HCT116 (cell line): ENCODE data around the gene TPRG1. TPM values are rescaled to one million over a fixed set of nuclear protein-coding genes. Genes with fewer than 3 reads are reported as not detected.

ENCODE experiments used
- ATAC-seq: fragments of 200-7000 bp; cut with Tn5 transposase; 2 replicates; pipeline ENCODE4 v1.9.1; 2020; ENCODE audit warnings: mild to moderate bottlenecking, moderate library complexity
- BruUV-seq: library from RNA; stranded (reverse); fragments of 400-500 nt; replicated peaks from 2 replicates; lab custom pipeline; 2021; lab: Mats Ljungman, UMichigan
- CTCF ChIA-PET: fragments of 300-600 bp; sonication (Branson Sonifier 250); formaldehyde crosslinking; loops from one replicate; lab custom pipeline; 2021; ENCODE audit warnings: antibody characterized with exemption; lab: Charles Lee
- POLR2A ChIA-PET: fragments of 300-600, 350-600 bp; sonication (Branson Sonifier 250); formaldehyde crosslinking; loops from one replicate; lab custom pipeline; 2021; ENCODE audit warnings: antibody characterized with exemption; lab: Charles Lee
- RAD21 ChIA-PET, 2 experiments: fragments of 300-600 bp; sonication (Branson Sonifier 250); formaldehyde crosslinking; loops; one replicate each; lab custom pipeline; 2023; ENCODE audit warnings: low total read pairs in 2 of 2; ENCODE audit not compliant: uncharacterized antibody in 2 of 2, unreplicated experiment in 2 of 2, low non-redundant PET in 1 of 2; lab: Charles Lee
- DNase-seq: peaks from one replicate; pipeline ENCODE4 v3.0.0-alpha.2; 2010; ENCODE audit warnings: low read depth, low spot score
- H2AFZ ChIP-seq: fragments of 200-600 bp; shearing (Covaris generic), sonication (generic); 2 replicates; pipeline ENCODE4 v1.6.1; 2017; ENCODE audit warnings: low read depth, mixed run types, mixed read lengths, antibody characterized with exemption, low read length; ENCODE audit not compliant: poor library complexity, severe bottlenecking
- H3K27ac ChIP-seq: 2 replicates; pipeline ENCODE4 v1.5.1; 2012; ENCODE audit warnings: low read depth, low read length
- H3K27me3 ChIP-seq: fragments of 200-600 bp; sonication (generic); 2 replicates; pipeline ENCODE4 v1.6.1; 2016; ENCODE audit warnings: mixed run types, low read length, mixed read lengths; ENCODE audit not compliant: insufficient read depth
- H3K36me3 ChIP-seq, 2 experiments: fragments of 200-500 bp in 1 of 2; fragments of 200-600 bp in 1 of 2; sonication (Bioruptor generic) in 1 of 2; sonication (generic) in 1 of 2; 2 replicates each; pipeline versions ENCODE4 v1.5.1 to v1.6.1; 2014 to 2016; ENCODE audit warnings: low read length in 2 of 2, inconsistent platforms in 1 of 2, mixed read lengths in 1 of 2, mixed run types in 1 of 2; ENCODE audit not compliant: insufficient read depth in 2 of 2, control insufficient read depth in 1 of 2
- H3K4me1 ChIP-seq, 2 experiments: fragments of 200-600 bp in 1 of 2; sonication (generic) in 1 of 2; 2 replicates each; pipeline versions ENCODE4 v1.5.1 to v1.6.1; 2012 to 2017; ENCODE audit warnings: low read length in 2 of 2, inconsistent platforms in 1 of 2, mild to moderate bottlenecking in 1 of 2, mixed read lengths in 1 of 2, mixed run types in 1 of 2, moderate library complexity in 1 of 2; ENCODE audit not compliant: insufficient read depth in 2 of 2, control insufficient read depth in 1 of 2
- H3K4me2 ChIP-seq: fragments of 200-600 bp; sonication (generic); 2 replicates; pipeline ENCODE4 v1.6.1; 2017; ENCODE audit warnings: mixed run types, low read length, mixed read lengths
- H3K4me3 ChIP-seq, 2 experiments: fragments of 200-600 bp in 1 of 2; sonication (generic) in 1 of 2; replicated peaks in 1 of 2; 2 replicates each; pipeline ENCODE4 v1.5.1; 2011 to 2016; ENCODE audit warnings: low read length in 2 of 2, control low read depth in 1 of 2, low read depth in 1 of 2, mild to moderate bottlenecking in 1 of 2, mixed read lengths in 1 of 2, mixed run types in 1 of 2
- H3K79me2 ChIP-seq: fragments of 200-600 bp; sonication (generic); 2 replicates; pipeline ENCODE4 v1.6.1; 2017; ENCODE audit warnings: mild to moderate bottlenecking, mixed run types, low read length, moderate library complexity, mixed read lengths; ENCODE audit not compliant: insufficient read depth
- H3K9ac ChIP-seq: fragments of 200-600 bp; sonication (generic); 2 replicates; pipeline ENCODE4 v1.6.1; 2016; ENCODE audit warnings: low read length, mixed read lengths
- H3K9me2 ChIP-seq: fragments of 200-600 bp; sonication (generic), shearing (Covaris generic); 2 replicates; pipeline ENCODE4 v1.6.1; 2017; ENCODE audit warnings: mixed run types, mild to moderate bottlenecking, moderate library complexity; ENCODE audit not compliant: insufficient read depth
- H3K9me3 ChIP-seq, 2 experiments: fragments of 200-500 bp in 1 of 2; fragments of 200-600 bp in 1 of 2; sonication (Bioruptor generic) in 1 of 2; sonication (generic) in 1 of 2; 2 replicates each; pipeline ENCODE4 v1.6.1; 2014 to 2017; ENCODE audit warnings: low read length in 2 of 2, mixed read lengths in 2 of 2, inconsistent platforms in 1 of 2, low read depth in 1 of 2, mild to moderate bottlenecking in 1 of 2, mixed run types in 1 of 2, moderate library complexity in 1 of 2; ENCODE audit not compliant: control insufficient read depth in 1 of 2, insufficient read depth in 1 of 2
- H4K20me1 ChIP-seq: fragments of 200-600 bp; sonication (generic), shearing (Covaris generic); 2 replicates; pipeline ENCODE4 v1.6.1; 2017; ENCODE audit warnings: mixed run types, mild to moderate bottlenecking, moderate library complexity; ENCODE audit not compliant: insufficient read depth
- CBX3 ChIP-seq: IDR thresholded peaks from 2 replicates; pipeline ENCODE4 v1.6.1; 2012; ENCODE audit warnings: low read depth
- CEBPB ChIP-seq: IDR thresholded peaks from 2 replicates; pipeline ENCODE4 v1.6.1; 2012; ENCODE audit warnings: low read depth
- EGR1 ChIP-seq: IDR thresholded peaks from 2 replicates; pipeline ENCODE4 v1.6.1; 2012; ENCODE audit warnings: low read depth
- ELF1 ChIP-seq: IDR thresholded peaks from 2 replicates; pipeline ENCODE4 v1.6.1; 2012; ENCODE audit warnings: low read depth, borderline replicate concordance
- EZH2 ChIP-seq: fragments of 200-600 bp; sonication (generic); IDR thresholded peaks from 2 replicates; pipeline ENCODE4 v1.6.1; 2017; ENCODE audit warnings: antibody characterized with exemption, mixed run types
- FOSL1 ChIP-seq: IDR thresholded peaks from 2 replicates; pipeline ENCODE4 v1.6.1; 2012; ENCODE audit warnings: low read depth
- JUND ChIP-seq: IDR thresholded peaks from 2 replicates; pipeline ENCODE4 v1.6.1; 2012
- POLR2A ChIP-seq: IDR thresholded peaks from 2 replicates; pipeline ENCODE4 v1.7.0; 2011; ENCODE audit warnings: borderline replicate concordance; ENCODE audit not compliant: insufficient read depth, insufficient read length; ENCODE audit errors: extremely low read depth
- POLR2AphosphoS5 ChIP-seq: IDR thresholded peaks from 2 replicates; pipeline ENCODE4 v1.6.1; 2011; ENCODE audit warnings: mild to moderate bottlenecking, low read depth, low read length, moderate library complexity
- RAD21 ChIP-seq: IDR thresholded peaks from 2 replicates; pipeline ENCODE4 v1.6.1; 2012; ENCODE audit warnings: low read depth, mild to moderate bottlenecking
- SIN3A ChIP-seq: IDR thresholded peaks from 2 replicates; pipeline ENCODE4 v1.6.1; 2012; ENCODE audit warnings: low read depth
- SP1 ChIP-seq: IDR thresholded peaks from 2 replicates; pipeline ENCODE4 v1.6.1; 2012; ENCODE audit warnings: low read depth
- SRF ChIP-seq: IDR thresholded peaks from 2 replicates; pipeline ENCODE4 v1.6.1; 2012; ENCODE audit warnings: low read depth
- TCF7L2 ChIP-seq: IDR thresholded peaks from 2 replicates; pipeline ENCODE4 v1.7.0; 2011; ENCODE audit warnings: borderline replicate concordance, inconsistent platforms; ENCODE audit not compliant: insufficient read depth, insufficient read length; ENCODE audit errors: extremely low read depth
- ZFX ChIP-seq: fragments of 450-650 bp; IDR thresholded peaks from 2 replicates; pipeline ENCODE4 v1.6.1; 2017
- intact Hi-C: fragments of 100-400 bp; cut with micrococcal nuclease; formaldehyde crosslinking; loops from 2 replicates; pipeline ENCODE4 v1.10.0; 2022
- total RNA-seq: library from RNA; stranded (reverse); gene quantifications from one replicate; pipeline ENCODE4 v1.2.1, GENCODE V29; 2021; ENCODE audit not compliant: unreplicated experiment
- TF ChIP-seq, protein P1 (sequence below): IDR thresholded peaks from 2 replicates; pipeline ENCODE4 v1.6.1; 2012
- TF ChIP-seq, protein P2 (sequence below): IDR thresholded peaks from 2 replicates; pipeline ENCODE4 v1.6.1; 2011; ENCODE audit warnings: mild to moderate bottlenecking, low read length, moderate library complexity; ENCODE audit not compliant: insufficient replicate concordance; ENCODE audit errors: extremely low read depth
- TF ChIP-seq, protein P3 (sequence below): IDR thresholded peaks from 2 replicates; pipeline ENCODE4 v1.6.1; 2012; ENCODE audit warnings: low read depth
- TF ChIP-seq, protein P4 (sequence below), 3 experiments: fragments of 200-600 bp in 1 of 3; sonication (generic) in 1 of 3; IDR thresholded peaks in 2 of 3; conservative IDR thresholded peaks in 1 of 3; 2 replicates each; pipeline ENCODE4 v1.5.1; 2012 to 2017; ENCODE audit warnings: low read depth in 2 of 3, low read length in 2 of 3, antibody characterized with exemption in 1 of 3, borderline replicate concordance in 1 of 3, control low read depth in 1 of 3, mild to moderate bottlenecking in 1 of 3, mixed read lengths in 1 of 3, mixed run types in 1 of 3, moderate library complexity in 1 of 3; ENCODE audit not compliant: insufficient read depth in 1 of 3
- TF ChIP-seq, protein P5 (sequence below): IDR thresholded peaks from 2 replicates; pipeline ENCODE4 v1.6.1; 2012

Gene TPRG1
- total RNA-seq, 1 experiment from 2014 or later = 2.8 TPM

DNA sequence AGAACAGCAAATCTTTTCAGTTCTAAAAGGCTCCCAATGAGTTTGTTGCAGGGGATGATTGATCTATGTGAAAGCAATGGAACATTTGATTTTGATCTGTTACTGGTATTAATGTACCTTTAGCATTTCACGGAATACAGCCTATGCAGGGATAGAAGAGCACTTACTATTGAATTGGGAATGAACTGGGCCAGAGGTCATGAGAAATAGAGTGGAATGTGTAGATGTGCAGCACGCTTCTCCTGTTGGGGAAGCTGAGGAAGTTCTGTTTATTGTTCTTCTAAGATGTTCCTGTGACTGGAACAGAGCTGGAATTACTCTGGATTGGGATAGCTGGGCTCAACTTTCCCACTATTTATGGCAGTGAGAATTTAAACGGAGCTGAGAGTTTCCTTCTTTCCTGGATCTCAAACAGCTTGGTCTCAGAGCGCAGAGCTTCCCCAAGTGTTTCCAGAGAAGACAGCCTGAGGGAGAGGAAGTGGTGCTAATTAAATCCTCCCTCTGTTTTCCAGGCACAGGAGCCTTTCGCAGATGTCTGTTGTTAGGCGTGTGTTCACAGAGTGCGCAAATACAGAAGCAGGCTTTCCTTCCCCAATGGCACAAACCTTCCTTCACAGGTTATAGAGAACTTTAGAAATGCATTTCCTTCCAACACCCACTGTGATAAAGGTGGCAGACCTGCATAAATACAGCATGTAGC is 32.5 kb downstream of the TPRG1 start:
- CTCF ChIA-PET = interaction anchor here (1.1 to 1.4 kb wide), 2 partner anchors 11 to 64 kb away, joined by 3 to 4 read pairs; no protein-coding TSS in a partner anchor
- TF ChIP-seq POLR2AphosphoS5 (no peak), SP1 (no peak), EZH2 (no peak), SIN3A (no peak), EGR1 (no peak), CEBPB (no peak), ELF1 (no peak), POLR2A (no peak), SRF (no peak), ZFX (no peak), TCF7L2 (no peak), RAD21 (no peak), JUND (no peak), FOSL1 (no peak), CBX3 (no peak)
- TF ChIP-seq, protein P1, sequence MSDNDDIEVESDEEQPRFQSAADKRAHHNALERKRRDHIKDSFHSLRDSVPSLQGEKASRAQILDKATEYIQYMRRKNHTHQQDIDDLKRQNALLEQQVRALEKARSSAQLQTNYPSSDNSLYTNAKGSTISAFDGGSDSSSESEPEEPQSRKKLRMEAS = no peak
- TF ChIP-seq, protein P2, sequence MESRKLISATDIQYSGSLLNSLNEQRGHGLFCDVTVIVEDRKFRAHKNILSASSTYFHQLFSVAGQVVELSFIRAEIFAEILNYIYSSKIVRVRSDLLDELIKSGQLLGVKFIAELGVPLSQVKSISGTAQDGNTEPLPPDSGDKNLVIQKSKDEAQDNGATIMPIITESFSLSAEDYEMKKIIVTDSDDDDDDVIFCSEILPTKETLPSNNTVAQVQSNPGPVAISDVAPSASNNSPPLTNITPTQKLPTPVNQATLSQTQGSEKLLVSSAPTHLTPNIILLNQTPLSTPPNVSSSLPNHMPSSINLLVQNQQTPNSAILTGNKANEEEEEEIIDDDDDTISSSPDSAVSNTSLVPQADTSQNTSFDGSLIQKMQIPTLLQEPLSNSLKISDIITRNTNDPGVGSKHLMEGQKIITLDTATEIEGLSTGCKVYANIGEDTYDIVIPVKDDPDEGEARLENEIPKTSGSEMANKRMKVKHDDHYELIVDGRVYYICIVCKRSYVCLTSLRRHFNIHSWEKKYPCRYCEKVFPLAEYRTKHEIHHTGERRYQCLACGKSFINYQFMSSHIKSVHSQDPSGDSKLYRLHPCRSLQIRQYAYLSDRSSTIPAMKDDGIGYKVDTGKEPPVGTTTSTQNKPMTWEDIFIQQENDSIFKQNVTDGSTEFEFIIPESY = no peak
- TF ChIP-seq, protein P3, sequence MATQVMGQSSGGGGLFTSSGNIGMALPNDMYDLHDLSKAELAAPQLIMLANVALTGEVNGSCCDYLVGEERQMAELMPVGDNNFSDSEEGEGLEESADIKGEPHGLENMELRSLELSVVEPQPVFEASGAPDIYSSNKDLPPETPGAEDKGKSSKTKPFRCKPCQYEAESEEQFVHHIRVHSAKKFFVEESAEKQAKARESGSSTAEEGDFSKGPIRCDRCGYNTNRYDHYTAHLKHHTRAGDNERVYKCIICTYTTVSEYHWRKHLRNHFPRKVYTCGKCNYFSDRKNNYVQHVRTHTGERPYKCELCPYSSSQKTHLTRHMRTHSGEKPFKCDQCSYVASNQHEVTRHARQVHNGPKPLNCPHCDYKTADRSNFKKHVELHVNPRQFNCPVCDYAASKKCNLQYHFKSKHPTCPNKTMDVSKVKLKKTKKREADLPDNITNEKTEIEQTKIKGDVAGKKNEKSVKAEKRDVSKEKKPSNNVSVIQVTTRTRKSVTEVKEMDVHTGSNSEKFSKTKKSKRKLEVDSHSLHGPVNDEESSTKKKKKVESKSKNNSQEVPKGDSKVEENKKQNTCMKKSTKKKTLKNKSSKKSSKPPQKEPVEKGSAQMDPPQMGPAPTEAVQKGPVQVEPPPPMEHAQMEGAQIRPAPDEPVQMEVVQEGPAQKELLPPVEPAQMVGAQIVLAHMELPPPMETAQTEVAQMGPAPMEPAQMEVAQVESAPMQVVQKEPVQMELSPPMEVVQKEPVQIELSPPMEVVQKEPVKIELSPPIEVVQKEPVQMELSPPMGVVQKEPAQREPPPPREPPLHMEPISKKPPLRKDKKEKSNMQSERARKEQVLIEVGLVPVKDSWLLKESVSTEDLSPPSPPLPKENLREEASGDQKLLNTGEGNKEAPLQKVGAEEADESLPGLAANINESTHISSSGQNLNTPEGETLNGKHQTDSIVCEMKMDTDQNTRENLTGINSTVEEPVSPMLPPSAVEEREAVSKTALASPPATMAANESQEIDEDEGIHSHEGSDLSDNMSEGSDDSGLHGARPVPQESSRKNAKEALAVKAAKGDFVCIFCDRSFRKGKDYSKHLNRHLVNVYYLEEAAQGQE = no peak
- TF ChIP-seq, protein P4, sequence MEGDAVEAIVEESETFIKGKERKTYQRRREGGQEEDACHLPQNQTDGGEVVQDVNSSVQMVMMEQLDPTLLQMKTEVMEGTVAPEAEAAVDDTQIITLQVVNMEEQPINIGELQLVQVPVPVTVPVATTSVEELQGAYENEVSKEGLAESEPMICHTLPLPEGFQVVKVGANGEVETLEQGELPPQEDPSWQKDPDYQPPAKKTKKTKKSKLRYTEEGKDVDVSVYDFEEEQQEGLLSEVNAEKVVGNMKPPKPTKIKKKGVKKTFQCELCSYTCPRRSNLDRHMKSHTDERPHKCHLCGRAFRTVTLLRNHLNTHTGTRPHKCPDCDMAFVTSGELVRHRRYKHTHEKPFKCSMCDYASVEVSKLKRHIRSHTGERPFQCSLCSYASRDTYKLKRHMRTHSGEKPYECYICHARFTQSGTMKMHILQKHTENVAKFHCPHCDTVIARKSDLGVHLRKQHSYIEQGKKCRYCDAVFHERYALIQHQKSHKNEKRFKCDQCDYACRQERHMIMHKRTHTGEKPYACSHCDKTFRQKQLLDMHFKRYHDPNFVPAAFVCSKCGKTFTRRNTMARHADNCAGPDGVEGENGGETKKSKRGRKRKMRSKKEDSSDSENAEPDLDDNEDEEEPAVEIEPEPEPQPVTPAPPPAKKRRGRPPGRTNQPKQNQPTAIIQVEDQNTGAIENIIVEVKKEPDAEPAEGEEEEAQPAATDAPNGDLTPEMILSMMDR (IDR thresholded peaks at IDR 0.05 in 2 of 3, conservative IDR thresholded peaks at IDR 0.05 in 1 of 3; ENCODE audit: borderline replicate concordance in 1 of 3, insufficient read depth in 1 of 3, low read depth in 2 of 3, low read length in 2 of 3) = no peak
- TF ChIP-seq, protein P5, sequence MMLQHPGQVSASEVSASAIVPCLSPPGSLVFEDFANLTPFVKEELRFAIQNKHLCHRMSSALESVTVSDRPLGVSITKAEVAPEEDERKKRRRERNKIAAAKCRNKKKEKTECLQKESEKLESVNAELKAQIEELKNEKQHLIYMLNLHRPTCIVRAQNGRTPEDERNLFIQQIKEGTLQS = no peak
- no TSS peak for BruUV-seq

More for the DNA sequence above, 32.5 kb downstream of the TPRG1 start:
- H3K27ac ChIP-seq = no peak overlapping the region
- ATAC-seq (no peak), DNase-seq (no peak)
- H3K4me1 ChIP-seq = no peaks in the 10 kb centered on the region
- ChIA-PET POLR2A (no interaction called here), RAD21 (no interaction called here)
- intact Hi-C loops = no loop called here
- H3K36me3 ChIP-seq = no peaks in the 10 kb centered on the region
- H3K4me2 ChIP-seq = no peak overlapping the region
- H3K9ac ChIP-seq = no peak overlapping the region
- H2AFZ ChIP-seq = no peak overlapping the region
- H3K9me3 ChIP-seq = no peaks in the 10 kb centered on the region
- H3K79me2 ChIP-seq = no peaks in the 10 kb centered on the region
- H3K9me2 ChIP-seq = no peaks in the 10 kb centered on the region
- H3K4me3 ChIP-seq = no peak overlapping the region
- no peaks in the 10 kb centered on the region for H4K20me1 ChIP-seq
- H3K27me3 ChIP-seq = no peaks in the 10 kb centered on the region
